ENCODE measurements around the gene LSM7. TPM values are rescaled to one million over a fixed set of nuclear protein-coding genes. Genes with fewer than 3 reads are reported as not detected.
"Not testable (repeated sequence)": the region's sequence is repeated elsewhere in the genome, so short reads cannot be mapped to it uniquely, and the experiment has no call there.

Gene LSM7
- total RNA-seq, 1 donor from 2014 or later, result 183 TPM

DNA sequence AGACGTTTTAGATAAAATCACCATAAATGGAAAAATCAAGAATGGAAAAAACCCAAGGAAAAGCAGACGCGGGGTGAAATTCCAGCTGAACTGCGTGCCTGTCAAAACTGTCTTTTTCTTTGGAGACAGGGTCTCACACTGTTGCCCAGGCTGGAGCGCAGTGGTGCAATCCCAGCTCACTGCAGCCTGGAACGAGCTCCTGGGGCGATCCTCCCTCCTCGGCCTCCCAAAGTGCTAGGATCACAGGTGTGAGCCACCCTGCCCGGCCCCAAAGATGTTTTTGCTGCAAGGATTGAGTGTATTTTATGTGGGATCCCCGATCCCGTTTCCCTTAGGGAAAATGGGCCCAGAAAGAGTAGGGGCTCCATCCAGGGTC is 45.5 kb downstream of the LSM7 start:
- peaks cover 16% of the 10 kb centered on the region for H3K27me3 Mint-ChIP-seq (ENCODE audit: insufficient read depth, low read depth)
- peak overlapping the region; percentile 71 for H3K4me3 Mint-ChIP-seq
- no peak overlapping the region for H2AFZ ChIP-seq (replicated peaks)
- H3K4me1 Mint-ChIP-seq, result peaks cover 8% of the 10 kb centered on the region
- H3K9me3 Mint-ChIP-seq, result peaks cover 3% of the 10 kb centered on the region
- no peaks in the 10 kb centered on the region for H3K36me3 Mint-ChIP-seq
- no peaks in the 10 kb centered on the region for H3K9me3 ChIP-seq (ENCODE audit: low read depth)
- peaks cover 65% of the 10 kb centered on the region for H3K27me3 ChIP-seq
- H3K4me1 ChIP-seq, result peaks cover 9% of the 10 kb centered on the region
- no peak overlapping the region for H3K4me2 ChIP-seq
- TF ChIP-seq CTCF (IDR thresholded peaks at IDR 0.05) (no peak), EZH2 (IDR thresholded peaks at IDR 0.05) (no peak), EZH2phosphoT487 (IDR thresholded peaks at IDR 0.05) (no peak)
- H3K27ac ChIP-seq, result no peak overlapping the region
- no peak overlapping the region for H3K9ac ChIP-seq
- no peaks in the 10 kb centered on the region for H3K36me3 ChIP-seq
- peak overlapping the region; percentile 47 for H3K27ac Mint-ChIP-seq
- peaks cover 10% of the 10 kb centered on the region for H3F3A ChIP-seq (ENCODE audit: low read depth)
- peaks cover 9% of the 10 kb centered on the region for H4K20me1 ChIP-seq (ENCODE audit: low read depth)
- no peak overlapping the region for H3K4me3 ChIP-seq
- no peaks in the 10 kb centered on the region for H3K79me2 ChIP-seq (ENCODE audit: low read depth)
- DNase-seq (ENCODE audit: low spot score), result no peak

DNA sequence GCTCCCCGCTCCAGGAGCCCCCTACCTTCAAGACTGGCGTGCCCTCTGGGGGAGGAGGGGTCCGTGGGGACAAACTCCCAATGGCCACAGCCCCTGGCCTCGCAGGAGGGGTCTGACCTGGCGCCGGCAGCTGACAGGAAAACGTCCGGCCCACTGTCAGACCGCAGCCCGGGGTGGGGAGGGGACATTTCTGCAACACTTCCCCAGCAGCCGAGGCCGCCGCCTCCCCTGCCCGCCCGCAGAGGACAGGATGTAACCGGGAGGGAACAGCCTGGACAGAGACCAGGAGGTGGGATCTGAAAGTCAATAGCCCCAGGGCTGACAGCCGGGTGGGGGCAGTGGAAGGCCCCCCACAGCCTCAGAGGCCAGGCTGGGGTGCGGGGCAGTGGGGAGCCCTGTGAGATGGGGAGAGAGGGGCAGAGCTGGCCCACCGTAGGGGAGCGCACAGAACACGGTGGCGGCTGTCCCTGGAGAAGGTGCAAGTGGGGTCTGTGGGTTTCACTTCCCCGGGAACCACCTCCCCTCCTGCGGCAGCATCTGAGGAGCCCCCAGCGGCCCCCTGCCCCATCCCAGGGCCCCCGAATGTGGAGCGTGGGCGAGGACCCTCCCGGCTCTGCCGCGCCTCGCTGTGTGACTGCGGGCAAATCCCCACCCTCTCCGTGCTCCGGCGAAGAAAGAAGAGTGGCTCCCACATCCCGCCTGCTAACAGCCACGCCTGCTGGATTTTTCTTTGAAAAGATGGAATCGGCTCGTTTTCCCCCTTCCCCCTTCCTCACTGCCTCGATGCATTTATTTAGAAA is 46.1 kb downstream of the LSM7 start, which contains the start of gene PEAK3:
TSS of gene PEAK3 (minus strand) at position 114 of the 800 bp plus-strand sequence. CDS start 1,244 bp downstream, outside the sequence.
- H3K4me3 ChIP-seq, result peak within 1 kb of the TSS; percentile 40
- no peaks in the 10 kb centered on the region for H3K9me3 ChIP-seq (ENCODE audit: low read depth)
- H3K4me2 ChIP-seq, result peak within 1 kb of the TSS; percentile 78
- Mint-ChIP-seq H3K4me1 (peaks cover 9% of the 10 kb centered on the region), H3K4me3 (peak within 1 kb of the TSS; percentile 71), H3K27ac (peak within 1 kb of the TSS; percentile 47), H3K27me3 (ENCODE audit: insufficient read depth, low read depth) (peaks cover 10% of the 10 kb centered on the region), H3K36me3 (no peaks in the 10 kb centered on the region), H3K9me3 (peaks cover 3% of the 10 kb centered on the region)
- H3K27me3 ChIP-seq, result peaks cover 59% of the 10 kb centered on the region
- no peak within 1 kb of the TSS for H3K9ac ChIP-seq
- H2AFZ ChIP-seq (replicated peaks), result no peak within 1 kb of the TSS
- no peak within 1 kb of the TSS for H3K27ac ChIP-seq
- peak; percentile 39 for TF ChIP-seq EZH2phosphoT487 (IDR thresholded peaks at IDR 0.05)
- TF ChIP-seq EZH2 (IDR thresholded peaks at IDR 0.05), result peak; percentile 67
- no peak for TF ChIP-seq CTCF (IDR thresholded peaks at IDR 0.05)
- peaks cover 9% of the 10 kb centered on the region for H3K4me1 ChIP-seq
- H4K20me1 ChIP-seq (ENCODE audit: low read depth), result peaks cover 5% of the 10 kb centered on the region
- peaks cover 7% of the 10 kb centered on the region for H3F3A ChIP-seq (ENCODE audit: low read depth)
- H3K36me3 ChIP-seq, result no peaks in the 10 kb centered on the region
- H3K79me2 ChIP-seq (ENCODE audit: low read depth), result no peaks in the 10 kb centered on the region
- DNase-seq (ENCODE audit: low spot score), result peak; percentile 62

DNA sequence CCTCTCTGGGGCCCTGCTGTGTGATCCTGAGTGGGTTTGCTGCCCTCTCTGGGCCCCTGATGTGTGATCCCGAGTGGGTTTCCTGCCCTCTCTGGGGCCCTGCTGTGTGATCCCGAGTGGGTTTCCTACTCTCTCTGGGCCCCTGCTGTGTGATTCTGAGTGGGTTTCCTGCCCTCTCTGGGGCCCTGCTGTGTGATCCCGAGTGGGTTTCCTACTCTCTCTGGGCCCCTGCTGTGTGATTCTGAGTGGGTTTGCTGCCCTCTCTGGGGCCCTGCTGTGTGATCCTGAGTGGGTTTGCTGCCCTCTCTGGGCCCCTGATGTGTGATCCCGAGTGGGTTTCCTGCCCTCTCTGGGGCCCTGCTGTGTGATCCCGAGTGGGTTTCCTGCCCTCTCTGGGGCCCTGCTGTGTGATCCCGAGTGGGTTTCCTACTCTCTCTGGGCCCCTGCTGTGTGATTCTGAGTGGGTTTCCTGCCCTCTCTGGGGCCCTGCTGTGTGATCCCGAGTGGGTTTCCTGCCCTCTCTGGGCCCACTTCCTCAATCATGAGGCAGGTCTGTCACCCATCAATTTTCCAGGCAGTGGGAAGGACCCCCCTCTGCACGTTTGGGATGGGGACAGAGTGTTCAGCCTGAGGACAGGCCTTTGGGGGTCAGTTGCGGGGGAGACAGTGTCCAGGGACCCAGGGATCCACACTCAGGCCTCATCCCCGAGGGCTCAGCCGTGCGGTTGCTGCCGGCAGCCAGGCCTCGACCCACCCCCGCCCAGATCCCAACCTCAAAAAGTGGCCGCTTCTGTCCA is 46.9 kb downstream of the LSM7 start:
- H3K9ac ChIP-seq, result not testable (repeated sequence)

More for the DNA sequence above, 46.9 kb downstream of the LSM7 start:
- Histone ChIP-seq H3K4me3 (peak overlapping the region; percentile 40), H3K4me2 (peak overlapping the region; percentile 78), H3K27me3 (peaks cover 51% of the 10 kb centered on the region)
- H3K4me1 ChIP-seq; H3K36me3 ChIP-seq; H3F3A ChIP-seq (ENCODE audit: low read depth); H3K27ac ChIP-seq; H3K4me3 Mint-ChIP-seq; H3K79me2 ChIP-seq (ENCODE audit: low read depth); H3K9me3 Mint-ChIP-seq; DNase-seq (ENCODE audit: low spot score); H3K27me3 Mint-ChIP-seq (ENCODE audit: insufficient read depth, low read depth); H3K36me3 Mint-ChIP-seq; H3K27ac Mint-ChIP-seq; H4K20me1 ChIP-seq (ENCODE audit: low read depth); H2AFZ ChIP-seq (replicated peaks); H3K9me3 ChIP-seq (ENCODE audit: low read depth): not testable (repeated sequence)
- H3K4me1 Mint-ChIP-seq, result peaks cover 11% of the 10 kb centered on the region
